ENCODE data around the gene B3GALT6. TPM values are rescaled to one million over a fixed set of nuclear protein-coding genes. Genes with fewer than 3 reads are reported as not detected.

B3GALT6 gene
- polyA plus RNA-seq, 3 donors, result 1.9 to 8.8 (median 7.2) TPM

DNA sequence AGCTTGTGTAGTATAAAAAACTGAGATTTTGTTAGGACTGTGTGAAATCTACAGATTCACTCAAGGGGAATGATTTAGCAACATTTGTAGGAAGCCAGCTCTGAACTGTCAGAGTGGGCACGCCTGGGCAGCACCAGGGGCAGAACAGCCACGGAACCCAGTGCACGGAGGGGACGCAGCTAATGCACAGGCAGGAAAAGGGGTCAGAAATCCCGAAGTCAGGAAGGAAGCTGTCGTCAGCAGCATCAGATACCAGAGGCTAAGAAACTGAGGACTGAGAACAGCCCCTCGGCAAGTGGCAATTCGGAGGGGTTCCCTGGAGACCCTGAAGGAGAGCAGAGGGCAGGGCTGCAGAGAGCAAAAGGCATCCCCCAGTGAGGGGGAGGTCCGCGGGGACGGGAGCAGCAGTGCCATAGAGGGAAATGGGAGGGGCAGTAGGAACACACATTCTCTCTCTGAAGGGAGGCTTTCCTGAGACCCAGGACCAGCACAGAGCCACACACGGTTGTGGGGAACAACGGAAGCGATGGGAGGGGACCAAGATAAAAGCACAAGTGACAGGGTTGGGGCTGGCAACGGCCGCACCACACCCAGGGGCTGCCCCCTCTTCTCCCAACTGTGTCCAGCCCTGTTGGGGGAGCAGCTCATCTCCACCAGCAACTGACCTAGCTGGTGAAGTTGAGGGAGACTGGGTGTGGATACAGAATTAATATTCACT, 29.0 kb downstream of the B3GALT6 start:
- peaks cover 62 to 91% of the 10 kb centered on the region in 2 donors for H3K36me3 ChIP-seq (replicated peaks in 1 of 2; ENCODE audit: control insufficient read depth in 1 of 2, insufficient read depth in 2 of 2, low read length in 2 of 2)
- Mint-ChIP-seq H3K27me3 (ENCODE audit: low read depth in 3 of 3) (peaks cover 0 to 2% (median 0%) of the 10 kb centered on the region in 3 donors), H3K4me1 (peaks cover 22% of the 10 kb centered on the region), H3K27ac (peak overlapping the region; percentile 63 to 88 (median 83)), H3K36me3 (peaks cover 62 to 86% of the 10 kb centered on the region in 2 donors), H3K4me3 (peak overlapping the region in 1 of 2 donors; percentile 30), H3K9me3 (peaks cover 0 to 2% (median 0%) of the 10 kb centered on the region in 7 donors)
- no peak overlapping the region for H3K9ac ChIP-seq (ENCODE audit: insufficient read depth, low read length, poor library complexity, severe bottlenecking)
- peaks cover 25% of the 10 kb centered on the region for H3K79me2 ChIP-seq (ENCODE audit: insufficient read depth, low read length)
- no peak overlapping the region for H3K4me3 ChIP-seq (replicated peaks in 1 of 3; ENCODE audit: low read depth in 2 of 3, low read length in 3 of 3)
- peaks cover 15 to 18% of the 10 kb centered on the region in 2 donors for H3K4me1 ChIP-seq (ENCODE audit: control insufficient read depth in 1 of 2, insufficient read depth in 2 of 2, low read length in 2 of 2)
- H3K4me2 ChIP-seq (replicated peaks; ENCODE audit: extremely low read depth, low read length, poor library complexity, severe bottlenecking), result peak overlapping the region; percentile 1
- 54% methylated on average over 12 of the region's 16 CpGs for WGBS (ENCODE audit: insufficient coverage)
- peaks cover 94% of the 10 kb centered on the region for H4K20me1 ChIP-seq (ENCODE audit: insufficient read depth, low read length)
- DNase-seq, result no peak
- peak overlapping the region; percentile 42 to 66 for H3K27ac ChIP-seq (ENCODE audit: low read depth in 1 of 2, low read length in 2 of 2)
- TF ChIP-seq, protein P1, sequence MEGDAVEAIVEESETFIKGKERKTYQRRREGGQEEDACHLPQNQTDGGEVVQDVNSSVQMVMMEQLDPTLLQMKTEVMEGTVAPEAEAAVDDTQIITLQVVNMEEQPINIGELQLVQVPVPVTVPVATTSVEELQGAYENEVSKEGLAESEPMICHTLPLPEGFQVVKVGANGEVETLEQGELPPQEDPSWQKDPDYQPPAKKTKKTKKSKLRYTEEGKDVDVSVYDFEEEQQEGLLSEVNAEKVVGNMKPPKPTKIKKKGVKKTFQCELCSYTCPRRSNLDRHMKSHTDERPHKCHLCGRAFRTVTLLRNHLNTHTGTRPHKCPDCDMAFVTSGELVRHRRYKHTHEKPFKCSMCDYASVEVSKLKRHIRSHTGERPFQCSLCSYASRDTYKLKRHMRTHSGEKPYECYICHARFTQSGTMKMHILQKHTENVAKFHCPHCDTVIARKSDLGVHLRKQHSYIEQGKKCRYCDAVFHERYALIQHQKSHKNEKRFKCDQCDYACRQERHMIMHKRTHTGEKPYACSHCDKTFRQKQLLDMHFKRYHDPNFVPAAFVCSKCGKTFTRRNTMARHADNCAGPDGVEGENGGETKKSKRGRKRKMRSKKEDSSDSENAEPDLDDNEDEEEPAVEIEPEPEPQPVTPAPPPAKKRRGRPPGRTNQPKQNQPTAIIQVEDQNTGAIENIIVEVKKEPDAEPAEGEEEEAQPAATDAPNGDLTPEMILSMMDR (IDR thresholded peaks at IDR 0.05), result no peak
- no peak overlapping the region for H2AFZ ChIP-seq (ENCODE audit: insufficient read depth, low read depth, low read length, poor library complexity, severe bottlenecking)
- intact Hi-C loops (cut with micrococcal nuclease), result no loop called here
- no peaks in the 10 kb centered on the region for H3K27me3 ChIP-seq (ENCODE audit: control insufficient read depth in 2 of 2, insufficient read depth in 2 of 2, low read length in 2 of 2)
- no peaks in the 10 kb centered on the region for H3K9me3 ChIP-seq (replicated peaks in 1 of 2; ENCODE audit: control insufficient read depth in 1 of 2, insufficient read depth in 1 of 2, low read length in 2 of 2)

DNA sequence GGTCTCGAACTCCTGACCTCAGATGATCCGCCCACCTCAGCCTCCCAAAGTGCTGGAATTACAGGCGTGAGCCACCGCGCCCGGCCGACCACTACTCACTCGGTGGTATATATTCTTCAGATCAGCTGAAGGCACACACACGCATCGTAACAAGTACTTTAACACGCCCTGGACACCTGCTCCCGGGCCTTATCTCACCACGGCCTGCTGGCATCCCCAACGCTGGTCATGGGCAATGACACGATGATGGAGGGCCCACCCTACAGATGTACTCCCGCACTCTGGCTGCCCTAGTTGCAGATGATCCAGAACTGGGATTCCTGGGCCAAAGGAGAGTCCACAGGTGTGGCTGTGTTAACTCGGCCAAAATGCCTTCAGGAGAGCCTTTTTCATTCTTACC, 30.0 kb downstream of the B3GALT6 start:
- H4K20me1 ChIP-seq (ENCODE audit: insufficient read depth, low read length), result peaks cover 89% of the 10 kb centered on the region
- H3K27me3 ChIP-seq (ENCODE audit: control insufficient read depth in 2 of 2, insufficient read depth in 2 of 2, low read length in 2 of 2), result no peaks in the 10 kb centered on the region
- TF ChIP-seq, protein P1 (IDR thresholded peaks at IDR 0.05), result no peak
- no peak overlapping the region for H3K4me3 ChIP-seq (replicated peaks in 1 of 3; ENCODE audit: low read depth in 2 of 3, low read length in 3 of 3)
- Mint-ChIP-seq H3K27me3 (ENCODE audit: low read depth in 3 of 3) (peaks cover 0 to 2% (median 0%) of the 10 kb centered on the region in 3 donors), H3K9me3 (peaks cover 0 to 2% (median 0%) of the 10 kb centered on the region in 7 donors), H3K4me1 (peaks cover 22% of the 10 kb centered on the region), H3K27ac (no peak overlapping the region), H3K4me3 (no peak overlapping the region), H3K36me3 (peaks cover 57 to 82% of the 10 kb centered on the region in 2 donors)
- H3K4me2 ChIP-seq (replicated peaks; ENCODE audit: extremely low read depth, low read length, poor library complexity, severe bottlenecking), result no peak overlapping the region
- WGBS (ENCODE audit: insufficient coverage), result 97% methylated on average over 15 of the region's 17 CpGs
- H3K9me3 ChIP-seq (replicated peaks in 1 of 2; ENCODE audit: control insufficient read depth in 1 of 2, insufficient read depth in 1 of 2, low read length in 2 of 2), result no peaks in the 10 kb centered on the region
- H2AFZ ChIP-seq (ENCODE audit: insufficient read depth, low read depth, low read length, poor library complexity, severe bottlenecking), result no peak overlapping the region
- H3K36me3 ChIP-seq (replicated peaks in 1 of 2; ENCODE audit: control insufficient read depth in 1 of 2, insufficient read depth in 2 of 2, low read length in 2 of 2), result peaks cover 61 to 87% of the 10 kb centered on the region in 2 donors
- H3K79me2 ChIP-seq (ENCODE audit: insufficient read depth, low read length), result peaks cover 28% of the 10 kb centered on the region
- intact Hi-C loops (cut with micrococcal nuclease), result no loop called here
- no peak for DNase-seq
- no peak overlapping the region for H3K9ac ChIP-seq (ENCODE audit: insufficient read depth, low read length, poor library complexity, severe bottlenecking)
- H3K4me1 ChIP-seq (ENCODE audit: control insufficient read depth in 1 of 2, insufficient read depth in 2 of 2, low read length in 2 of 2), result peaks cover 15 to 18% of the 10 kb centered on the region in 2 donors
- no peak overlapping the region for H3K27ac ChIP-seq (ENCODE audit: low read depth in 1 of 2, low read length in 2 of 2)

Data from CD14-positive monocyte (primary cell).